Upper lobe of left lung (tissue), 4 donors: Measurements from ENCODE around the gene IPO8.

Experiments used
- CTCF ChIP-seq, 6 experiments: fragments of 450-650 bp in 4 of 6; fragments of 200-600 bp in 2 of 6; sonication (generic) in 2 of 6; IDR thresholded peaks; one replicate each; pipeline ENCODE4 v1.5.1; 2016 to 2019; ENCODE audit warnings: antibody characterized with exemption in 6 of 6
- POLR2A ChIP-seq, 4 donors: fragments of 450-650 bp; IDR thresholded peaks; one replicate each; pipeline ENCODE4 v1.5.1; 2016 to 2017; ENCODE audit warnings: antibody characterized with exemption in 4 of 4, mild to moderate bottlenecking in 2 of 4
- POLR2AphosphoS5 ChIP-seq, 2 donors: sonication (generic); formaldehyde crosslinking; IDR thresholded peaks; one replicate each; pipeline ENCODE4 v1.5.1; 2017; ENCODE audit warnings: antibody characterized with exemption in 2 of 2

- no peak for TF ChIP-seq CTCF (IDR thresholded peaks at IDR 0.05)
- no peak for TF ChIP-seq POLR2AphosphoS5 (IDR thresholded peaks at IDR 0.05)
- no peak for TF ChIP-seq POLR2A (IDR thresholded peaks at IDR 0.05)
These were observed 63.9 kb downstream of the IPO8 start for GRCh38 chr12:30631740-30632139.
